ENCODE measurements around the gene PXYLP1.
A peak's percentile ranks its signal among the peaks of the same experiment; 100 is the strongest.

The PXYLP1 gene

GRCh38 chr3:141240687-141241615 is 9.3 kb downstream of the PXYLP1 start:
- TF ChIP-seq ELF4 (IDR thresholded peaks at IDR 0.05) (no peak), LEF1 (IDR thresholded peaks at IDR 0.05; ENCODE audit: borderline replicate concordance) (no peak), TARDBP (IDR thresholded peaks at IDR 0.05) (no peak), CTBP1 (IDR thresholded peaks at IDR 0.05; ENCODE audit: borderline replicate concordance) (no peak), FOXK2 (IDR thresholded peaks at IDR 0.05) (no peak), BHLHE40 (IDR thresholded peaks at IDR 0.05; ENCODE audit: borderline replicate concordance) (no peak), L3MBTL2 (conservative IDR thresholded peaks at IDR 0.05) (no peak), FOXM1 (IDR thresholded peaks at IDR 0.05; ENCODE audit: borderline replicate concordance) (no peak), ZNF384 (IDR thresholded peaks at IDR 0.05) (no peak), ARNT (IDR thresholded peaks at IDR 0.05) (no peak)
- no peak for DNase-seq (ENCODE audit: extremely low spot score)
- ChIA-PET POLR2A (interaction anchor here (2.9 kb wide), 1 partner anchor 9 kb away, joined by 11 read pairs; the partner anchor contains the start of gene PXYLP1), CTCF (interaction anchor here (0.8 kb wide), 1 partner anchor 9 kb away, joined by 4 read pairs; the partner anchor contains the start of gene PXYLP1)

DNA sequence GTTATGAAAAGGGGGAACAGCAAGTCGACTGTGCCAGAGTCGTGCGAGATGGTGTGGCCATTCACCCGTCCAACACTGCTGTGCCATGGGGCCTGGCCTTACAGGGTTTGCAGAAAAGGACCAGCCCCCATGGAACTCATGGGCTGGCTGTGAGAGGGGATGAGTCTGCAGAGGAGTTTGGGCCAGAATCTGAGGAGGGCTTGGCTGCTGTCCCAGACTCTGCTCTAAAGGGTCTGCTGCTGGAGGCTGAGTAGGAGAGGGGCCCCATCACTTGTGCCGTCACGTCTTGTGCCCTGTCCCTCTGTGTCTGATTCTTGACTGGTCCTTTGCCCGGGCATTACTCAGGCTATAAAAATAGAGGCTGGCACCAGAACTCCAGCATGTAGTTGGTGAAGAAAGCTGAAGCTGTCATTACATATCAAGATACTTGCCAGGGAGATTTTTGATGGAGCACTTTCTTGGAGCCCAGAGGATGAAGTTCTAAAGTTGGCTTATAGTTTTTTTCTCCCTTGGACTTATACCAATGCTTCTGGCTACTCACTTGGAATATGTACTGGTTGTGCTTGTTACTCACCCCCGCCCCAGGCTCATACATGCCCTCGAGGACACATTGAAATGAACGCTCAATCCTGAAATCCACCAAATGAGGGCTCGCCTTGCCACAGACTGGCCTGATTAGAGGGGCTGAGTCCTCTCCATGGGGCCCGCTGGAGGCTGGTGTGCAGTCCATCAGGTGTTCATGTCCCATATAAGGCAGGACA is 10.2 kb downstream of the PXYLP1 start:
- CTCF ChIA-PET = interaction anchor here (1.4 kb wide), 1 partner anchor 10 kb away, joined by 6 read pairs; the partner anchor contains the start of gene PXYLP1
- DNase-seq (ENCODE audit: extremely low spot score) = no peak
- TF ChIP-seq, protein P1, sequence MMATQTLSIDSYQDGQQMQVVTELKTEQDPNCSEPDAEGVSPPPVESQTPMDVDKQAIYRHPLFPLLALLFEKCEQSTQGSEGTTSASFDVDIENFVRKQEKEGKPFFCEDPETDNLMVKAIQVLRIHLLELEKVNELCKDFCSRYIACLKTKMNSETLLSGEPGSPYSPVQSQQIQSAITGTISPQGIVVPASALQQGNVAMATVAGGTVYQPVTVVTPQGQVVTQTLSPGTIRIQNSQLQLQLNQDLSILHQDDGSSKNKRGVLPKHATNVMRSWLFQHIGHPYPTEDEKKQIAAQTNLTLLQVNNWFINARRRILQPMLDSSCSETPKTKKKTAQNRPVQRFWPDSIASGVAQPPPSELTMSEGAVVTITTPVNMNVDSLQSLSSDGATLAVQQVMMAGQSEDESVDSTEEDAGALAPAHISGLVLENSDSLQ (IDR thresholded peaks at IDR 0.05) = no peak
- TF ChIP-seq FOXM1 (IDR thresholded peaks at IDR 0.05; ENCODE audit: borderline replicate concordance) (no peak), CTBP1 (IDR thresholded peaks at IDR 0.05; ENCODE audit: borderline replicate concordance) (no peak), TARDBP (IDR thresholded peaks at IDR 0.05) (no peak), FOXK2 (IDR thresholded peaks at IDR 0.05) (no peak), BHLHE40 (IDR thresholded peaks at IDR 0.05; ENCODE audit: borderline replicate concordance) (no peak), ARNT (IDR thresholded peaks at IDR 0.05) (no peak), SUZ12 (IDR thresholded peaks at IDR 0.05) (no peak), HDGF (IDR thresholded peaks at IDR 0.05; ENCODE audit: borderline replicate concordance) (no peak), SP1 (IDR thresholded peaks at IDR 0.05) (no peak), L3MBTL2 (conservative IDR thresholded peaks at IDR 0.05) (no peak), FOXA1 (IDR thresholded peaks at IDR 0.05) (no peak), ZNF384 (IDR thresholded peaks at IDR 0.05) (no peak), NFRKB (IDR thresholded peaks at IDR 0.05) (no peak)
- POLR2A ChIA-PET = interaction anchor here (2.9 kb wide), 1 partner anchor 10 kb away, joined by 11 read pairs; the partner anchor contains the start of gene PXYLP1

GRCh38 chr3:141242377-141243092 is 10.9 kb downstream of the PXYLP1 start:
- DNase-seq (ENCODE audit: extremely low spot score) = no peak
- ChIA-PET POLR2A (interaction anchor here (0.7 kb wide), 1 partner anchor 11 kb away, joined by 3 read pairs; the partner anchor contains the start of gene PXYLP1), CTCF (interaction anchor here (1.4 kb wide), 1 partner anchor 11 kb away, joined by 6 read pairs; the partner anchor contains the start of gene PXYLP1)
- no peak for TF ChIP-seq SP1 (IDR thresholded peaks at IDR 0.05)
- no peak for TF ChIP-seq ELF4 (IDR thresholded peaks at IDR 0.05)

DNA sequence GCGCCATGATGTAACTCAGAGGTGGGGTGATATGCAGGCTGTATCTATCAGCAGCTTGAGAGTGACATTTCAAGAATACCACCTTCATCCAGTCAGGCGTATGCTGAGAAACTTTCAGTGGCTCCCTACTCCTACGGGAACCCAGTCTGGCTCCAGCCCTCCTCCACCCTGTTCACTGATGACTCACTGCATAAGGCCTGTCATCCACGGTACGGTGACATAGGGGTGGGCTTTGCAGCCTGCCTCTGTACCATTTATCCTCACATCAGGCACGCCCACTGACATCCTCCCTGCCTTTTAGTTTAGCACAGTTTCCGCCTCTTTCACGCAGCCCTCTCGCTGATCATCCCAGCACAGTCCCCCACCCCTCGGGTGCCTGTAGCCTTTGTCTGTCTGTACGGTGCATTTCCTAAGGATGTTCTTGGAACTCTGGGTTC is 11.7 kb downstream of the PXYLP1 start:
- peak; percentile 27 for DNase-seq (ENCODE audit: extremely low spot score)
- POLR2A ChIA-PET = interaction anchor here (0.7 kb wide), 1 partner anchor 12 kb away, joined by 3 read pairs; the partner anchor contains the start of gene PXYLP1
- TF ChIP-seq NFRKB (IDR thresholded peaks at IDR 0.05) = no peak
- no peak for TF ChIP-seq FOXA1 (IDR thresholded peaks at IDR 0.05)
- no peak for TF ChIP-seq BHLHE40 (IDR thresholded peaks at IDR 0.05; ENCODE audit: borderline replicate concordance)
- no peak for TF ChIP-seq L3MBTL2 (conservative IDR thresholded peaks at IDR 0.05)
- no peak for TF ChIP-seq ZNF384 (IDR thresholded peaks at IDR 0.05)
- no peak for TF ChIP-seq ELF4 (IDR thresholded peaks at IDR 0.05)
- TF ChIP-seq LEF1 (IDR thresholded peaks at IDR 0.05; ENCODE audit: borderline replicate concordance) = no peak
- TF ChIP-seq SUZ12 (IDR thresholded peaks at IDR 0.05) = no peak
- no peak for TF ChIP-seq ARNT (IDR thresholded peaks at IDR 0.05)
- TF ChIP-seq FOXM1 (IDR thresholded peaks at IDR 0.05; ENCODE audit: borderline replicate concordance) = no peak
- TF ChIP-seq SP1 (IDR thresholded peaks at IDR 0.05) = no peak
- TF ChIP-seq HDGF (IDR thresholded peaks at IDR 0.05; ENCODE audit: borderline replicate concordance) = no peak
- no peak for TF ChIP-seq TARDBP (IDR thresholded peaks at IDR 0.05)
- TF ChIP-seq FOXK2 (IDR thresholded peaks at IDR 0.05) = no peak
- TF ChIP-seq CTBP1 (IDR thresholded peaks at IDR 0.05; ENCODE audit: borderline replicate concordance) = no peak
- TF ChIP-seq, protein P1 (IDR thresholded peaks at IDR 0.05) = no peak
- CTCF ChIA-PET = interaction anchor here (1.4 kb wide), 1 partner anchor 12 kb away, joined by 6 read pairs; the partner anchor contains the start of gene PXYLP1

DNA sequence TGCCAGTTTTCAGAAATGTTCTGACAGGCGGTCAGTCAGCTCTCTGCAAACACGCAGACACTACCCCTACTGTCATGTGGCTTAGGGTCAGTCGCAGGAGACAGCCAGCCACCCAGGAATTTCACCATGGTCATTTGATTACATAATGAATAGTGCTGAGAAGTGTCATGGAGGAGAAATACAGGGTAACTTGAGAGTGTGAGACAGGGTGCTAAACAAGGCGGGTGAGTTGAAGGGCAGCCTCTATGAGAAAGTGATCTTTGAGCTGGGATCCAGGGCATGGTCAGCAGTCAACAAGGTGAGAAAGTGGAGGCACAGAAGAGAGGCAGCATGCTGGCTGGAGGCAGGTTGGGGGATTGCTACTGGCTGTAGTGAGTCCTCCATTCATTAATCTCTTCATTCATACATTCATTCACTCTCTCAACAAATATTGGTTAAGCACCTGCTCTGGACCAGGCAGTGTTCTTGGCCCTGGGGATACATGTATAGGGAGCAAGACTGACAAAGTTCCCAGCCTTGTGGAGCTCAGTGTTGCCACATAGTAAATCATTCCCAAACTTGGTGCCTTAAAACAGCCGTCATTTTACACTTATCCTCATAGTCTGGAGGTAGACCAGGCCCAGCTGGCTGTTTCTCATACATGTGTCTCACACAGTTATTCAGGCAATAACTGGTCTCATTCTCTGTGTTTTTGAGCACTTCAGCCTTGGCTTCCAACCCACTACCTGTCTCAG is 14.8 kb downstream of the PXYLP1 start:
- CTCF ChIA-PET = interaction anchor here (0.8 to 1.8 kb wide), 3 partner anchors 9 to 15 kb away, joined by 3 to 4 read pairs (median 4); partner anchors contain the start of gene PXYLP1
- no peak for DNase-seq (ENCODE audit: extremely low spot score)
- POLR2A ChIA-PET = no interaction called here
- TF ChIP-seq ARNT (IDR thresholded peaks at IDR 0.05) (no peak), SUZ12 (IDR thresholded peaks at IDR 0.05) (no peak), CTBP1 (IDR thresholded peaks at IDR 0.05; ENCODE audit: borderline replicate concordance) (no peak), SP1 (IDR thresholded peaks at IDR 0.05) (no peak)

Data from HEK293T (cell line).